H9 (cell line): ENCODE data around the gene ZNF770. TPM values are rescaled to one million over a fixed set of nuclear protein-coding genes. Genes with fewer than 3 reads are reported as not detected.

Experiments
- DNase-seq: peaks from one replicate; pipeline ENCODE4 v3.0.0-alpha.2; 2017
- H2AFZ ChIP-seq: one replicate; pipeline ENCODE4 v1.6.1; 2013; ENCODE audit warnings: mild to moderate bottlenecking, low read length, control low read depth, moderate library complexity
- H2AK5ac ChIP-seq: 2 replicates; pipeline ENCODE4 v1.6.1; 2013; ENCODE audit warnings: low read length, control low read depth, mixed read lengths; ENCODE audit not compliant: insufficient read length
- H2BK120ac ChIP-seq: one replicate; pipeline ENCODE4 v1.6.1; 2013; ENCODE audit warnings: low read depth, mild to moderate bottlenecking, low read length, control low read depth, inconsistent platforms; ENCODE audit not compliant: poor library complexity, severe bottlenecking
- H2BK12ac ChIP-seq: 2 replicates; pipeline ENCODE4 v1.6.1; 2013; ENCODE audit warnings: low read length, control low read depth, mixed read lengths, low read depth; ENCODE audit not compliant: insufficient read length
- H2BK15ac ChIP-seq: 2 replicates; pipeline ENCODE4 v1.6.1; 2013; ENCODE audit warnings: low read depth, low read length, control low read depth
- H2BK20ac ChIP-seq: one replicate; pipeline ENCODE4 v1.6.1; 2013; ENCODE audit warnings: low read depth, mild to moderate bottlenecking, low read length, control low read depth, inconsistent platforms; ENCODE audit not compliant: poor library complexity, severe bottlenecking
- H2BK5ac ChIP-seq: 2 replicates; pipeline ENCODE4 v1.6.1; 2013; ENCODE audit warnings: low read length, control low read depth, mixed read lengths; ENCODE audit not compliant: insufficient read length
- H3K14ac ChIP-seq: 2 replicates; pipeline ENCODE4 v1.6.1; 2013; ENCODE audit warnings: low read length, control low read depth; ENCODE audit not compliant: insufficient read depth
- H3K18ac ChIP-seq: 2 replicates; pipeline ENCODE4 v1.6.1; 2013; ENCODE audit warnings: low read depth, mild to moderate bottlenecking, mixed read lengths, low read length, control low read depth; ENCODE audit not compliant: insufficient read length
- H3K23ac ChIP-seq: 2 replicates; pipeline ENCODE4 v1.6.1; 2013; ENCODE audit warnings: low read length, control low read depth, mixed read lengths, low read depth; ENCODE audit not compliant: insufficient read length
- H3K23me2 ChIP-seq: 2 replicates; pipeline ENCODE4 v1.6.1; 2013; ENCODE audit warnings: low read depth, mild to moderate bottlenecking, mixed read lengths, low read length, control low read depth; ENCODE audit not compliant: insufficient read length, poor library complexity, severe bottlenecking
- H3K27ac ChIP-seq: 2 replicates; pipeline ENCODE4 v1.5.1; 2013; ENCODE audit warnings: low read length, control low read depth, mixed read lengths, low read depth; ENCODE audit not compliant: insufficient read length
- H3K27me3 ChIP-seq: 2 replicates; pipeline ENCODE4 v1.6.1; 2013; ENCODE audit warnings: low read length, control low read depth, inconsistent platforms; ENCODE audit not compliant: insufficient read depth
- H3K4ac ChIP-seq: 2 replicates; pipeline ENCODE4 v1.6.1; 2013; ENCODE audit warnings: low read depth, mild to moderate bottlenecking, control low read depth, inconsistent platforms, low read length, moderate library complexity
- H3K4me1 ChIP-seq: 2 replicates; pipeline ENCODE4 v1.6.1; 2013; ENCODE audit warnings: low read length, control low read depth, inconsistent platforms; ENCODE audit not compliant: insufficient read depth
- H3K4me2 ChIP-seq: 2 replicates; pipeline ENCODE4 v1.6.1; 2013; ENCODE audit warnings: low read length, control low read depth, mixed read lengths; ENCODE audit not compliant: insufficient read length, insufficient read depth
- H3K56ac ChIP-seq: 2 replicates; pipeline ENCODE4 v1.6.1; 2013; ENCODE audit warnings: low read depth, mild to moderate bottlenecking, mixed read lengths, low read length, control low read depth; ENCODE audit not compliant: insufficient read length
- H3K79me1 ChIP-seq: 2 replicates; pipeline ENCODE4 v1.6.1; 2013; ENCODE audit warnings: low read depth, mild to moderate bottlenecking, moderate library complexity, low read length, control low read depth, inconsistent platforms; ENCODE audit not compliant: insufficient read depth, poor library complexity, severe bottlenecking
- H3K79me2 ChIP-seq: 2 replicates; pipeline ENCODE4 v1.6.1; 2013; ENCODE audit warnings: low read length, control low read depth, inconsistent platforms; ENCODE audit not compliant: insufficient read depth
- H3K9ac ChIP-seq: 2 replicates; pipeline ENCODE4 v1.6.1; 2013; ENCODE audit warnings: low read length, control low read depth, mixed read lengths; ENCODE audit not compliant: insufficient read length; ENCODE audit errors: extremely low read depth
- H3K9me3 ChIP-seq: one replicate; pipeline ENCODE4 v1.6.1; 2013; ENCODE audit warnings: low read depth, low read length, inconsistent platforms; ENCODE audit not compliant: control insufficient read depth
- H3T11ph ChIP-seq: one replicate; pipeline ENCODE4 v1.6.1; 2013; ENCODE audit warnings: mild to moderate bottlenecking, low read length, control low read depth, inconsistent platforms
- H4K20me1 ChIP-seq: one replicate; pipeline ENCODE4 v1.6.1; 2013; ENCODE audit not compliant: control insufficient read depth, insufficient read length, insufficient read depth
- H4K5ac ChIP-seq: 2 replicates; pipeline ENCODE4 v1.6.1; 2013; ENCODE audit warnings: low read depth, mild to moderate bottlenecking, mixed read lengths, low read length, control low read depth; ENCODE audit not compliant: insufficient read length
- H4K8ac ChIP-seq: replicated peaks from 2 replicates; pipeline ENCODE4 v1.6.1; 2013; ENCODE audit warnings: low read length, control low read depth, mixed read lengths, low read depth; ENCODE audit not compliant: insufficient read length
- H4K91ac ChIP-seq: 2 replicates; pipeline ENCODE4 v1.6.1; 2013; ENCODE audit warnings: low read depth, mild to moderate bottlenecking, moderate library complexity, mixed read lengths, low read length, control low read depth; ENCODE audit not compliant: insufficient read length
- H3K27ac Mint-ChIP-seq, 3 experiments: 2 replicates in 2 of 3; 3 replicates in 1 of 3; pipeline ENCODE4 v1.8.0; 2020 to 2021; ENCODE audit warnings: mixed read lengths in 3 of 3, mild to moderate bottlenecking in 1 of 3, moderate library complexity in 1 of 3
- H3K27me3 Mint-ChIP-seq: 2 replicates; pipeline ENCODE4 v1.8.0; 2021; ENCODE audit warnings: low read depth, mild to moderate bottlenecking, moderate library complexity, mixed read lengths
- H3K36me3 Mint-ChIP-seq, 3 experiments: 2 replicates in 2 of 3; 3 replicates in 1 of 3; pipeline ENCODE4 v1.8.0; 2020 to 2021; ENCODE audit warnings: low read depth in 3 of 3, mixed read lengths in 3 of 3; ENCODE audit not compliant: insufficient read depth in 1 of 3
- H3K4me1 Mint-ChIP-seq, 2 experiments: 2 replicates each; pipeline ENCODE4 v1.8.0; 2020; ENCODE audit warnings: mixed read lengths in 2 of 2
- H3K4me3 Mint-ChIP-seq, 2 experiments: 2 replicates in 1 of 2; 3 replicates in 1 of 2; pipeline ENCODE4 v1.8.0; 2020 to 2021; ENCODE audit warnings: mild to moderate bottlenecking in 2 of 2, mixed read lengths in 2 of 2, moderate library complexity in 1 of 2
- H3K9me3 Mint-ChIP-seq, 2 experiments: 2 replicates in 1 of 2; 3 replicates in 1 of 2; pipeline ENCODE4 v1.8.0; 2020; ENCODE audit warnings: mild to moderate bottlenecking in 2 of 2, mixed read lengths in 2 of 2, moderate library complexity in 1 of 2
- CTCF ChIP-seq: fragments of 200-600 bp; sonication (generic); conservative IDR thresholded peaks from 3 replicates; pipeline ENCODE4 v1.8.0; 2021; ENCODE audit warnings: antibody characterized with exemption, mild to moderate bottlenecking
- WGBS: extraction: QIAGEN DNeasy Blood & Tissue Kit; methylation state at CpG from one replicate; pipeline ENCODE4 v1.1.7; 2013; ENCODE audit warnings: missing lambda C conversion rate, low lambda C conversion rate, mixed read lengths; ENCODE audit not compliant: insufficient read length; ENCODE audit errors: extremely low coverage; 5-methylcytosine and 5-hydroxymethylcytosine counted together
- total RNA-seq: library from RNA; stranded (reverse); gene quantifications from 2 replicates; pipeline ENCODE4 v1.2.1, GENCODE V29; 2021

ZNF770 gene
- total RNA-seq, 1 experiment from 2014 or later = 111 TPM

GRCh38 chr15:35000511-35000910 lies 12.4 kb upstream of the ZNF770 start:
- no peak for TF ChIP-seq CTCF
- Histone ChIP-seq H4K91ac (no peak overlapping the region), H3K23ac (no peak overlapping the region), H2BK5ac (no peak overlapping the region), H3K79me1 (no peaks in the 10 kb centered on the region), H3K27ac (no peak overlapping the region), H3T11ph (no peak overlapping the region), H2BK15ac (no peak overlapping the region), H2AFZ (no peak overlapping the region), H3K9ac (no peak overlapping the region), H3K27me3 (no peaks in the 10 kb centered on the region), H3K4ac (no peak overlapping the region), H2BK20ac (no peak overlapping the region), H3K56ac (no peak overlapping the region), H2BK120ac (no peak overlapping the region), H3K4me2 (no peak overlapping the region), H3K18ac (no peak overlapping the region), H4K8ac (no peak overlapping the region), H3K4me1 (peaks cover 2% of the 10 kb centered on the region; the same call in 1 of the 2 replicates), H3K23me2 (no peaks in the 10 kb centered on the region), H3K9me3 (no peaks in the 10 kb centered on the region), H3K79me2 (no peaks in the 10 kb centered on the region), H4K5ac (no peak overlapping the region), H2AK5ac (no peak overlapping the region), H2BK12ac (no peak overlapping the region), H4K20me1 (no peaks in the 10 kb centered on the region), H3K14ac (no peak overlapping the region)
- Mint-ChIP-seq H3K27me3 (no peaks in the 10 kb centered on the region; the same call in 1 of the 2 replicates), H3K4me1 (peaks cover 21 to 25% of the 10 kb centered on the region in 2 experiments), H3K27ac (peak overlapping the region; percentile 74 to 94 (median 87); a peak in 5 of 7 replicates), H3K4me3 (no peak overlapping the region), H3K36me3 (no peaks in the 10 kb centered on the region), H3K9me3 (no peaks in the 10 kb centered on the region; a peak in 1 of 5 replicates)
- no peak for DNase-seq
- no CpG with 5 or more reads among the region's 1 CpG for WGBS
